Coronary artery (tissue), 2 donors: ENCODE results near the gene CBS.
"Not testable (repeated sequence)": the region's sequence is repeated elsewhere in the genome, so short reads cannot be mapped to it uniquely, and the experiment has no call there.

Experiments
- DNase-seq: peaks from one replicate; pipeline ENCODE4 v3.0.0-alpha.2; 2017; ENCODE audit warnings: low spot score
- H3K27ac ChIP-seq, 2 donors: fragments of 200-600 bp; sonication (generic); one replicate each; pipeline ENCODE4 v1.5.1; 2016 to 2019
- H3K4me3 ChIP-seq: fragments of 200-600 bp; sonication (generic); 2 replicates; pipeline ENCODE4 v1.5.1; 2016; ENCODE audit warnings: mild to moderate bottlenecking, moderate library complexity

CBS gene

GRCh38 chr21:43075170-43076022 lies at the start of gene CBS:
CBS (minus strand) TSS chr21:43075835; CDS start chr21:43072193, 3,642 bp downstream.
- not testable (repeated sequence) for H3K27ac ChIP-seq, DNase-seq, H3K4me3 ChIP-seq

GRCh38 chr21:43115956-43116355 lies 40.3 kb upstream of the CBS start:
- not testable (repeated sequence) for DNase-seq

GRCh38 chr21:43114483-43114882 lies 38.8 kb upstream of the CBS start:
- DNase-seq, H3K27ac ChIP-seq, H3K4me3 ChIP-seq: not testable (repeated sequence)

More at GRCh38 chr21:43115956-43116355, 40.3 kb upstream of the CBS start:
- H3K27ac ChIP-seq, H3K4me3 ChIP-seq: not testable (repeated sequence)

GRCh38 chr21:43109006-43109405 lies 33.4 kb upstream of the CBS start:
- not testable (repeated sequence) for H3K27ac ChIP-seq, DNase-seq, H3K4me3 ChIP-seq

GRCh38 chr21:43108177-43108576 lies 32.5 kb upstream of the CBS start:
- DNase-seq, H3K27ac ChIP-seq, H3K4me3 ChIP-seq: not testable (repeated sequence)

- not testable (repeated sequence) for DNase-seq
These were observed 32.1 kb upstream of the CBS start for GRCh38 chr21:43107794-43108137.

GRCh38 chr21:43106965-43107793 lies 31.5 kb upstream of the CBS start, which contains the start of gene U2AF1:
U2AF1 (minus strand) TSS chr21:43107570; CDS start chr21:43107494, 76 bp downstream.
- DNase-seq: peak; percentile 40
- peak within 1 kb of the TSS; percentile 76 to 78 for H3K27ac ChIP-seq
- H3K4me3 ChIP-seq: peak within 1 kb of the TSS; percentile 72

More at GRCh38 chr21:43107794-43108137, 32.1 kb upstream of the CBS start:
- not testable (repeated sequence) for H3K4me3 ChIP-seq, H3K27ac ChIP-seq

GRCh38 chr21:43104642-43105041 lies 29.0 kb upstream of the CBS start:
- not testable (repeated sequence) for H3K27ac ChIP-seq, H3K4me3 ChIP-seq, DNase-seq

GRCh38 chr21:43102281-43102680 lies 26.6 kb upstream of the CBS start:
- not testable (repeated sequence) for DNase-seq, H3K27ac ChIP-seq, H3K4me3 ChIP-seq

- not testable (repeated sequence) for H3K27ac ChIP-seq, DNase-seq
These were observed 26.0 kb upstream of the CBS start for GRCh38 chr21:43101676-43102075.

GRCh38 chr21:43101000-43101399 lies 25.4 kb upstream of the CBS start:
- DNase-seq, H3K4me3 ChIP-seq: not testable (repeated sequence)

More at GRCh38 chr21:43101676-43102075, 26.0 kb upstream of the CBS start:
- H3K4me3 ChIP-seq: not testable (repeated sequence)

GRCh38 chr21:43091979-43092614 lies 16.5 kb upstream of the CBS start:
- not testable (repeated sequence) for DNase-seq, H3K4me3 ChIP-seq, H3K27ac ChIP-seq

More at GRCh38 chr21:43101000-43101399, 25.4 kb upstream of the CBS start:
- H3K27ac ChIP-seq: not testable (repeated sequence)

GRCh38 chr21:43090947-43091346 lies 15.3 kb upstream of the CBS start:
- not testable (repeated sequence) for H3K4me3 ChIP-seq, H3K27ac ChIP-seq, DNase-seq

- not testable (repeated sequence) for H3K4me3 ChIP-seq, DNase-seq, H3K27ac ChIP-seq
These were observed 13.8 kb upstream of the CBS start for GRCh38 chr21:43089463-43089862.

GRCh38 chr21:43082587-43083300 lies 7.1 kb upstream of the CBS start:
- not testable (repeated sequence) for H3K27ac ChIP-seq, DNase-seq, H3K4me3 ChIP-seq

GRCh38 chr21:43076643-43077042 lies 1.0 kb upstream of the CBS start:
- not testable (repeated sequence) for DNase-seq, H3K4me3 ChIP-seq

GRCh38 chr21:43076023-43076637 lies 495 bp upstream of the CBS start:
- not testable (repeated sequence) for H3K4me3 ChIP-seq, H3K27ac ChIP-seq, DNase-seq

More at GRCh38 chr21:43076643-43077042, 1.0 kb upstream of the CBS start:
- not testable (repeated sequence) for H3K27ac ChIP-seq
